ENCODE results near the gene SPSB3. TPM values are rescaled to one million over a fixed set of nuclear protein-coding genes. Genes with fewer than 3 reads are reported as not detected.
A peak's percentile ranks its signal among the peaks of the same experiment; 100 is the strongest.

The SPSB3 gene
- total and polyA plus RNA-seq, 10 donors = 41.4 to 266 (median 90.0) TPM

DNA sequence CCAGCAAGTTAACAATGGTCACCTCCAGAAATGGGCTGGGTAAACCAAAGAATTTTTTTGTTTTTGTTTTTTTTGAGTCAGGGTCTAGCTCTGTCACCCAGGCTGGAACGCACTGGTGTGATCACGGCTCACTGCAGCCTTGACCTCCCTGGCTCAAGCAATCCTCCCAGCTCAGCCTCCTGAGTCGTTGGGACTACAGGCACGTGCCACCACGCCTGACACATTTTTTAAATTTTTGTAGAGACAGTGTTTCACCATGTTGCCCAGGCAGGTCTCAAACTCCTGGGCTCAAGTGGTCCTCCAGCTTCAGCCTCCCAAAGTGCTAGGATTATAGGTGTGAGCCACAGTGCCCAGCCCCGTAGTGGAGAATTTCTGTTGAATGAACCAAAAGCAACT is 1.7 kb downstream of the SPSB3 start:
- intact Hi-C loops (cut with DNase I; ENCODE audit: low total_unique reads) = no loop called here
- no peaks in the 10 kb centered on the region for H3K9me3 ChIP-seq
- no peak overlapping the region for H3K27ac ChIP-seq
- 73 to 96% (median 83%) methylated on average over 6 of the region's 6 CpGs for WGBS, 5 donors
- H3K36me3 ChIP-seq = peaks cover 0 to 66% (median 35%) of the 10 kb centered on the region in 6 donors
- TF ChIP-seq POLR2AphosphoS5 (IDR thresholded peaks at IDR 0.05) (no peak), POLR2A (IDR thresholded peaks at IDR 0.05) (no peak)
- TF ChIP-seq, protein P1, sequence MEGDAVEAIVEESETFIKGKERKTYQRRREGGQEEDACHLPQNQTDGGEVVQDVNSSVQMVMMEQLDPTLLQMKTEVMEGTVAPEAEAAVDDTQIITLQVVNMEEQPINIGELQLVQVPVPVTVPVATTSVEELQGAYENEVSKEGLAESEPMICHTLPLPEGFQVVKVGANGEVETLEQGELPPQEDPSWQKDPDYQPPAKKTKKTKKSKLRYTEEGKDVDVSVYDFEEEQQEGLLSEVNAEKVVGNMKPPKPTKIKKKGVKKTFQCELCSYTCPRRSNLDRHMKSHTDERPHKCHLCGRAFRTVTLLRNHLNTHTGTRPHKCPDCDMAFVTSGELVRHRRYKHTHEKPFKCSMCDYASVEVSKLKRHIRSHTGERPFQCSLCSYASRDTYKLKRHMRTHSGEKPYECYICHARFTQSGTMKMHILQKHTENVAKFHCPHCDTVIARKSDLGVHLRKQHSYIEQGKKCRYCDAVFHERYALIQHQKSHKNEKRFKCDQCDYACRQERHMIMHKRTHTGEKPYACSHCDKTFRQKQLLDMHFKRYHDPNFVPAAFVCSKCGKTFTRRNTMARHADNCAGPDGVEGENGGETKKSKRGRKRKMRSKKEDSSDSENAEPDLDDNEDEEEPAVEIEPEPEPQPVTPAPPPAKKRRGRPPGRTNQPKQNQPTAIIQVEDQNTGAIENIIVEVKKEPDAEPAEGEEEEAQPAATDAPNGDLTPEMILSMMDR (IDR thresholded peaks at IDR 0.05 in 8 of 11, conservative IDR thresholded peaks at IDR 0.05 in 3 of 11) = no peak
- H3K4me1 ChIP-seq = peaks cover 22 to 88% (median 45%) of the 10 kb centered on the region in 6 donors
- no peak for DNase-seq
- H3K4me3 ChIP-seq = peak overlapping the region in 2 of 8 donors; percentile 86 to 100
- H3K27me3 ChIP-seq (replicated peaks in 1 of 7) = no peaks in the 10 kb centered on the region

DNA sequence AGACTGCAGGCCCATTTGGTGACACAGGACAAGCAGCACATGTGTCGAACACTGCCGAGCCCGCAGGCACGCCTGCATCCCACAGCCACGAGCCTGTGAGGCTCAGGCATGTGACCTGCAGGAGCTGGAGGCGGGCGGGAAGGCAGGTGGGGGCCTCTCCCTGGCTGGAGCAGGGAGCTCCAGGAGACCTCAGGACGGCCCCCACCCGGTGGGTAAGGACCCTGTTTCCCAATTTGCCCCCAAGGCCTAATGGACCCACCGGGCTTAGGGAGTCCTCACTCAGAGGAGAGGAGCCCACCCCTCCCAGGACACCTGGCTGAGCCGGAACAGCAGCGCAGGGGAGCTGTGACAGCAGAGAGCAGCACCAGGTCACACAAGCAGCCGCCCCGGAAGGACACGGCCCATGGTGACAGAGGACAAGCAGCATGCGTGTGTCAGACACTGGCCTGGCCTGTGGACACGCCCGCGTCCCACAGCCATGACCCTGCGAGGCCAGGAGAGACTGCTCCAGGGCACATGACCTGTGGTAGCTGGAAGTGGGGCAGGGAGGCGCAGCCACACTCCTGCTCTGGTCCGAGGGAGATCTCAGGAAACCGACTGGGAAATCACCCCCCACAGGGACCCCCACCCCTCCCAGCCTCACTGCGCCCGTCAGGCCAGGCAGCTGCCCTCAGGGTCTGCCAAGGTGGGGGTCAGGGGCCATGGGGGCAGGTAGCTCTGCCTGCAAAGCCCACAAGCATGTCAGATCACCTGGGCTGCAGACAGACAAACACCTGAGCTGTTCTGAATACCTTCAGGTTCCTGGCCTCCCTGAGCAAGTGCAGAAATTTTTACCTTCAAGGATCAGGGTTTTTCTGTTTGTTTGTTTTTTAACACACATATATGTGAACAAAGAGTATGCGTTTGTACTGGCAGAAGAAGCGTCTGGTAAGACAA is 2.4 kb downstream of the SPSB3 start:
- no peaks in the 10 kb centered on the region for H3K27me3 ChIP-seq (replicated peaks in 1 of 7)
- TF ChIP-seq, protein P1 (IDR thresholded peaks at IDR 0.05 in 8 of 11, conservative IDR thresholded peaks at IDR 0.05 in 3 of 11) = no peak
- peak; percentile 38 to 73 (median 66) for TF ChIP-seq POLR2AphosphoS5 (IDR thresholded peaks at IDR 0.05)
- peak overlapping the region in 1 of 8 donors; percentile 33 for H3K27ac ChIP-seq
- DNase-seq = peak; percentile 79
- peaks cover 0 to 66% (median 37%) of the 10 kb centered on the region in 6 donors for H3K36me3 ChIP-seq
- WGBS, 5 donors = 81 to 91% (median 86%) methylated on average over 2 to 27 of the region's 27 CpGs
- intact Hi-C loops (cut with DNase I; ENCODE audit: low total_unique reads) = no loop called here
- H3K4me3 ChIP-seq = no peak overlapping the region
- peaks cover 23 to 88% (median 44%) of the 10 kb centered on the region in 6 donors for H3K4me1 ChIP-seq
- no peaks in the 10 kb centered on the region for H3K9me3 ChIP-seq

DNA sequence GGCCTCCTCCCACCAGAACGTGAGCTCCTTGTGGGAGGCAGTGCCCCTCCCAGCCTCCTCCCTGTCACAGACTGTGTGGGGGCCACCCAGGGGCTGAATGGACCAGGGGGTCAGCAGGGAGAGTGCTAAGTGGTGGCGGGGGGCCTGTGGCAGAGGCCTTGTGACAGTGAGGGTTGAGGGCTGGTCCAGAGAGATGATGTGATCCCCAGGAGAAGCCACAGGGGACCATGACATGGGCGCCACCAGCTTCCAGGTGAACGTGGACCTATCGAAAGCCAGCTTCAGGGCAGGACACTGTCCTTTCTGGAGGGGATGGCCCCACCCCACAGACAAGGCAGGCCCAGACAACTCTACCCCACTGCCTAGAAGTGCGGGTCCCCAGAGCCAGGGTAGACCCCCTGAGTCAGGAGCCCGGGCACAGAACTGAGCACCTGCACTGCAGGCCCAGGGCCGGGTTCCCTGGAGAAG is 3.1 kb downstream of the SPSB3 start:
- H3K9me3 ChIP-seq = no peaks in the 10 kb centered on the region
- WGBS, 5 donors = 85 to 92% (median 88%) methylated on average over 5 to 8 of the region's 8 CpGs
- H3K27ac ChIP-seq = no peak overlapping the region
- peaks cover 29 to 88% (median 45%) of the 10 kb centered on the region in 6 donors for H3K4me1 ChIP-seq
- TF ChIP-seq, protein P1 (IDR thresholded peaks at IDR 0.05 in 8 of 11, conservative IDR thresholded peaks at IDR 0.05 in 3 of 11) = no peak
- TF ChIP-seq POLR2A (IDR thresholded peaks at IDR 0.05) (no peak), POLR2AphosphoS5 (IDR thresholded peaks at IDR 0.05) (peak in 1 of 3 donors; percentile 0)
- no peaks in the 10 kb centered on the region for H3K27me3 ChIP-seq (replicated peaks in 1 of 7)
- peaks cover 0 to 65% (median 36%) of the 10 kb centered on the region in 6 donors for H3K36me3 ChIP-seq
- no peak overlapping the region for H3K4me3 ChIP-seq
- intact Hi-C loops (cut with DNase I; ENCODE audit: low total_unique reads) = no loop called here
- DNase-seq = peak; percentile 71
